Fibroblast of lung (primary cell): ENCODE data around the gene FDXR. TPM values are rescaled to one million over a fixed set of nuclear protein-coding genes. Genes with fewer than 3 reads are reported as not detected.
"Not testable (repeated sequence)": the region's sequence is repeated elsewhere in the genome, so short reads cannot be mapped to it uniquely, and the experiment has no call there.

Experiments
- DNase-seq, 2 donors: peaks; one replicate each; pipeline versions ENCODE4 v3.0.0 to v3.0.0-alpha.2; 2010; ENCODE audit warnings: low read depth in 2 of 2
- H2AFZ ChIP-seq: 2 replicates; pipeline ENCODE4 v1.5.1; 2012; ENCODE audit warnings: low read length, control low read depth, inconsistent platforms
- H3K27ac ChIP-seq: 2 replicates; pipeline ENCODE4 v1.5.1; 2011; ENCODE audit warnings: low read length, control low read depth; ENCODE audit not compliant: insufficient read depth
- H3K27me3 ChIP-seq: 2 replicates; pipeline ENCODE4 v1.5.1; 2011; ENCODE audit warnings: mild to moderate bottlenecking, low read length; ENCODE audit not compliant: control insufficient read depth, insufficient read depth
- H3K36me3 ChIP-seq: 2 replicates; pipeline ENCODE4 v1.5.1; 2011; ENCODE audit warnings: low read length; ENCODE audit not compliant: control insufficient read depth, insufficient read depth
- H3K4me1 ChIP-seq: 2 replicates; pipeline ENCODE4 v1.5.1; 2011; ENCODE audit warnings: low read length; ENCODE audit not compliant: control insufficient read depth, insufficient read depth; ENCODE audit errors: extremely low read depth
- H3K4me2 ChIP-seq: 2 replicates; pipeline ENCODE4 v1.5.1; 2011; ENCODE audit warnings: low read length, control low read depth; ENCODE audit not compliant: insufficient read depth; ENCODE audit errors: extremely low read depth
- H3K4me3 ChIP-seq, 4 experiments: fragments of 200-600 bp in 1 of 4; sonication (generic) in 1 of 4; replicated peaks in 1 of 4; 2 replicates each; pipeline ENCODE4 v1.5.1; 2011 to 2016; ENCODE audit warnings: low read length in 4 of 4, low read depth in 3 of 4, mild to moderate bottlenecking in 3 of 4, control low read depth in 2 of 4, inconsistent platforms in 1 of 4, mixed read lengths in 1 of 4; ENCODE audit not compliant: insufficient read depth in 1 of 4; ENCODE audit errors: control extremely low read depth in 1 of 4
- H3K79me2 ChIP-seq: 2 replicates; pipeline ENCODE4 v1.5.1; 2012; ENCODE audit warnings: mild to moderate bottlenecking, low read length, inconsistent platforms; ENCODE audit not compliant: control insufficient read depth, insufficient read depth
- H3K9ac ChIP-seq: 2 replicates; pipeline ENCODE4 v1.5.1; 2011; ENCODE audit warnings: mild to moderate bottlenecking, low read length, control low read depth; ENCODE audit not compliant: insufficient read depth
- H3K9me3 ChIP-seq: 2 replicates; pipeline ENCODE4 v1.5.1; 2012; ENCODE audit warnings: low read depth, low read length; ENCODE audit not compliant: control insufficient read depth, insufficient read depth
- H4K20me1 ChIP-seq: 2 replicates; pipeline ENCODE4 v1.5.1; 2011; ENCODE audit warnings: low read length; ENCODE audit not compliant: control insufficient read depth, insufficient read depth; ENCODE audit errors: extremely low read depth
- EZH2 ChIP-seq: IDR thresholded peaks from 2 replicates; pipeline ENCODE4 v1.5.1; 2012; ENCODE audit warnings: low read length, control low read depth, mild to moderate bottlenecking; ENCODE audit errors: missing control alignments
- polyA plus RNA-seq, 2 donors: library from polyadenylated mRNA; depleted of rRNA in 1 of 2; stranded (reverse) in 1 of 2; unstranded in 1 of 2; fragments of >200 nt; gene quantifications; 2 replicates each; pipeline ENCODE4 v1.2.1, GENCODE V29; 2011 to 2012; ENCODE audit warnings: missing spikeins in 1 of 2
- total RNA-seq: library from RNA; depleted of rRNA; stranded (reverse); fragments of >200 nt; gene quantifications from 2 replicates; pipeline ENCODE4 v1.2.1, GENCODE V29; 2014
- TF ChIP-seq, protein P1 (sequence below), 2 donors: IDR thresholded peaks in 1 of 2; conservative IDR thresholded peaks in 1 of 2; 1 replicate in 1 of 2; 2 replicates in 1 of 2; pipeline ENCODE4 v1.5.1; 2011 to 2012; ENCODE audit warnings: low read length in 2 of 2, control low read depth in 1 of 2, inconsistent platforms in 1 of 2, low read depth in 1 of 2, mild to moderate bottlenecking in 1 of 2

Gene FDXR
- total and polyA plus RNA-seq, 2 donors (not counting 1 experiment from before 2014, with no cell fraction given) = 6.8 to 71.0 TPM

- Histone ChIP-seq H3K9ac (no peak overlapping the region), H3K79me2 (no peaks in the 10 kb centered on the region), H3K27me3 (peaks cover 4% of the 10 kb centered on the region), H3K27ac (no peak overlapping the region), H3K9me3 (no peaks in the 10 kb centered on the region), H3K4me1 (no peaks in the 10 kb centered on the region), H3K36me3 (no peaks in the 10 kb centered on the region), H4K20me1 (no peaks in the 10 kb centered on the region), H2AFZ (no peak overlapping the region), H3K4me3 (no peak overlapping the region), H3K4me2 (no peak overlapping the region)
- no peak for DNase-seq
- TF ChIP-seq, protein P1, sequence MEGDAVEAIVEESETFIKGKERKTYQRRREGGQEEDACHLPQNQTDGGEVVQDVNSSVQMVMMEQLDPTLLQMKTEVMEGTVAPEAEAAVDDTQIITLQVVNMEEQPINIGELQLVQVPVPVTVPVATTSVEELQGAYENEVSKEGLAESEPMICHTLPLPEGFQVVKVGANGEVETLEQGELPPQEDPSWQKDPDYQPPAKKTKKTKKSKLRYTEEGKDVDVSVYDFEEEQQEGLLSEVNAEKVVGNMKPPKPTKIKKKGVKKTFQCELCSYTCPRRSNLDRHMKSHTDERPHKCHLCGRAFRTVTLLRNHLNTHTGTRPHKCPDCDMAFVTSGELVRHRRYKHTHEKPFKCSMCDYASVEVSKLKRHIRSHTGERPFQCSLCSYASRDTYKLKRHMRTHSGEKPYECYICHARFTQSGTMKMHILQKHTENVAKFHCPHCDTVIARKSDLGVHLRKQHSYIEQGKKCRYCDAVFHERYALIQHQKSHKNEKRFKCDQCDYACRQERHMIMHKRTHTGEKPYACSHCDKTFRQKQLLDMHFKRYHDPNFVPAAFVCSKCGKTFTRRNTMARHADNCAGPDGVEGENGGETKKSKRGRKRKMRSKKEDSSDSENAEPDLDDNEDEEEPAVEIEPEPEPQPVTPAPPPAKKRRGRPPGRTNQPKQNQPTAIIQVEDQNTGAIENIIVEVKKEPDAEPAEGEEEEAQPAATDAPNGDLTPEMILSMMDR (conservative IDR thresholded peaks at IDR 0.05 in 1 of 2, IDR thresholded peaks at IDR 0.05 in 1 of 2; ENCODE audit: low read depth in 1 of 2, low read length in 2 of 2) = no peak
- TF ChIP-seq EZH2 = no peak
Observed at GRCh38 chr17:74907012-74907411, 34.2 kb upstream of the FDXR start.

DNA sequence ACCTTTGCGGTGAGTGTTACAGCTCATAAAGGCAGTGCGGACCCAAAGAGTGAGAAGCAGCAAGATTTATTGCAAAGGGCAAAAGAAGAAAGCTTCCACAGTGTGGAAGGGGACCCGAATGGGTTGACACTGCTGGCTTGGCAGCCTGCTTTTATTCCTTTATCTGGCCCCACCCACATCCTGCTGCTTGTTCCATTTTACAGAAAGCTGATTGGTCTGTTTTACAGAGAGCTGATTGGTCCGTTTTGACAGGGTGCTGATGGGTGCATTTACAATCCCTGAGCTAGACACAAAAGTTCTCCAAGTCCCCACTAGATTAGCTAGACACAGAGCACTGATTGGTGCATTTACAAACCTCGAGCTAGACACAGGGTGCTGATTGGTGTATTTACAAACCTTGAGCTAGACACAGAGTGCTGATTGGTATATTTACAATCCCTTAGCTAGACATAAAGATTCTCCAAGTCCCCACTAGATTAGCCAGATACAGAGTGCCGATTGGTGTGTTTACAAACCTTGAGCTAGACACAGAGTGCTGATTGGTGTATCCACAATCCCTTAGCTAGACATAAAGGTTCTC, 33.5 kb upstream of the FDXR start:
- not testable (repeated sequence) for H3K79me2 ChIP-seq, H4K20me1 ChIP-seq, H3K4me3 ChIP-seq, H3K4me2 ChIP-seq, H3K4me1 ChIP-seq, H3K36me3 ChIP-seq, DNase-seq, H3K9ac ChIP-seq, H3K27ac ChIP-seq, H2AFZ ChIP-seq, H3K9me3 ChIP-seq, H3K27me3 ChIP-seq

GRCh38 chr17:74904687-74905409, 32.1 kb upstream of the FDXR start:
- H3K36me3 ChIP-seq = no peaks in the 10 kb centered on the region
- H3K9ac ChIP-seq = no peak overlapping the region
- no peaks in the 10 kb centered on the region for H3K4me1 ChIP-seq
- TF ChIP-seq EZH2 = no peak
- TF ChIP-seq, protein P1 (conservative IDR thresholded peaks at IDR 0.05 in 1 of 2, IDR thresholded peaks at IDR 0.05 in 1 of 2; ENCODE audit: low read depth in 1 of 2, low read length in 2 of 2) = no peak
- H2AFZ ChIP-seq = no peak overlapping the region
- H3K27ac ChIP-seq = no peak overlapping the region
- no peak overlapping the region for H3K4me3 ChIP-seq
- H3K9me3 ChIP-seq = no peaks in the 10 kb centered on the region
- H4K20me1 ChIP-seq = no peaks in the 10 kb centered on the region
- no peak for DNase-seq
- H3K4me2 ChIP-seq = no peak overlapping the region
- no peaks in the 10 kb centered on the region for H3K79me2 ChIP-seq
- peaks cover 2% of the 10 kb centered on the region for H3K27me3 ChIP-seq
